ENCODE results near the gene MAMDC2. TPM values are rescaled to one million over a fixed set of nuclear protein-coding genes. Genes with fewer than 3 reads are reported as not detected.

Gene MAMDC2
- total RNA-seq, 1 experiment from 2014 or later: 1.2 TPM

GRCh38 chr9:70258692-70259511 is 215.3 kb downstream of the MAMDC2 start, which contains the start of gene SMC5:
Gene SMC5 (plus strand): TSS chr9:70258978. CDS start chr9:70259079, 101 bp downstream.
- intact Hi-C loops (cut with micrococcal nuclease): no loop called here
- no TSS peak for BruUV-seq (replicated peaks)
- H3K27ac ChIP-seq (ENCODE audit: low read depth, low read length): peak within 1 kb of the TSS; percentile 93
- TF ChIP-seq YY1 (IDR thresholded peaks at IDR 0.05; ENCODE audit: extremely low read depth, insufficient replicate concordance, low read depth, low read length) (peak; percentile 26), ZNF274 (IDR thresholded peaks at IDR 0.05; ENCODE audit: low read depth, low read length) (no peak), EZH2 (IDR thresholded peaks at IDR 0.05) (no peak), MAX (IDR thresholded peaks at IDR 0.05) (peak; percentile 67), REST (IDR thresholded peaks at IDR 0.05; ENCODE audit: low read depth) (no peak), CTCF (IDR thresholded peaks at IDR 0.05 in 2 of 3, conservative IDR thresholded peaks at IDR 0.05 in 1 of 3; ENCODE audit: borderline replicate concordance in 1 of 3, insufficient read depth in 1 of 3, low read depth in 2 of 3, low read length in 2 of 3) (no peak), ELF1 (IDR thresholded peaks at IDR 0.05; ENCODE audit: borderline replicate concordance, low read depth) (no peak; the same call in 1 of the 2 replicates), SIN3A (IDR thresholded peaks at IDR 0.05; ENCODE audit: low read depth) (peak; percentile 94), ZFX (IDR thresholded peaks at IDR 0.05) (peak; percentile 84), EGR1 (IDR thresholded peaks at IDR 0.05; ENCODE audit: low read depth) (peak; percentile 97), ATF3 (IDR thresholded peaks at IDR 0.05) (no peak), TCF7L2 (IDR thresholded peaks at IDR 0.05; ENCODE audit: borderline replicate concordance, extremely low read depth, insufficient read depth, insufficient read length) (no peak), POLR2A (IDR thresholded peaks at IDR 0.05; ENCODE audit: borderline replicate concordance, extremely low read depth, insufficient read depth, insufficient read length) (peak; percentile 88), FOSL1 (IDR thresholded peaks at IDR 0.05; ENCODE audit: low read depth) (no peak), CBX3 (IDR thresholded peaks at IDR 0.05; ENCODE audit: low read depth) (peak; percentile 73; the same call in 1 of the 2 replicates), SP1 (IDR thresholded peaks at IDR 0.05; ENCODE audit: low read depth) (peak; percentile 24; the same call in 1 of the 2 replicates), SRF (IDR thresholded peaks at IDR 0.05; ENCODE audit: low read depth) (no peak; the same call in 1 of the 2 replicates), EZH2phosphoT487 (IDR thresholded peaks at IDR 0.05; ENCODE audit: borderline replicate concordance) (no peak), JUND (IDR thresholded peaks at IDR 0.05) (no peak), CEBPB (IDR thresholded peaks at IDR 0.05; ENCODE audit: low read depth) (no peak)

More at GRCh38 chr9:70258692-70259511, 215.3 kb downstream of the MAMDC2 start, which contains the start of gene SMC5:
- Histone ChIP-seq H3K9ac (ENCODE audit: low read length) (peak within 1 kb of the TSS; percentile 96), H3K9me3 (ENCODE audit: control insufficient read depth in 1 of 2, insufficient read depth in 1 of 2, low read depth in 1 of 2, low read length in 2 of 2) (no peaks in the 10 kb centered on the region), H3K4me3 (replicated peaks in 1 of 2; ENCODE audit: low read depth in 1 of 2, low read length in 2 of 2) (peak within 1 kb of the TSS; percentile 57 to 80), H2AFZ (ENCODE audit: low read depth, low read length, poor library complexity, severe bottlenecking) (peak within 1 kb of the TSS; percentile 33), H3K79me2 (ENCODE audit: insufficient read depth, low read length) (peaks cover 51% of the 10 kb centered on the region), H3K4me2 (ENCODE audit: low read length) (peak within 1 kb of the TSS; percentile 92), H3K36me3 (ENCODE audit: control insufficient read depth in 1 of 2, insufficient read depth in 2 of 2, low read length in 2 of 2) (peaks cover 20 to 26% of the 10 kb centered on the region in 2 experiments), H3K9me2 (ENCODE audit: insufficient read depth) (no peaks in the 10 kb centered on the region), H3K27me3 (ENCODE audit: insufficient read depth, low read length) (no peaks in the 10 kb centered on the region), H3K4me1 (ENCODE audit: control insufficient read depth in 1 of 2, insufficient read depth in 2 of 2, low read length in 2 of 2) (peaks cover 8 to 28% of the 10 kb centered on the region in 2 experiments), H4K20me1 (ENCODE audit: insufficient read depth) (peaks cover 16% of the 10 kb centered on the region; the same call in 1 of the 2 replicates)
- ATAC-seq (peak; percentile 90), DNase-seq (ENCODE audit: low read depth, low spot score) (peak; percentile 82)
- POLR2A ChIA-PET: interaction anchor here (1.8 kb wide), 1 partner anchor 13 kb away, joined by 6 read pairs; no protein-coding TSS in a partner anchor
- CTCF ChIA-PET: no interaction called here
- RAD21 ChIA-PET (ENCODE audit: low non-redundant PET in 1 of 2, low total read pairs in 2 of 2, uncharacterized antibody in 2 of 2, unreplicated experiment in 2 of 2): no interaction called here

Data from HCT116 (cell line).